Activated naive CD8-positive, alpha-beta T cell treated with anti-CD3 and anti-CD28 coated beads for 36 hours (primary cell): ENCODE results near the gene VAPA. TPM values are rescaled to one million over a fixed set of nuclear protein-coding genes. Genes with fewer than 3 reads are reported as not detected.

Source experiments
- DNase-seq: peaks from one replicate; pipeline ENCODE4 v3.0.0; 2021
- H3K27ac Mint-ChIP-seq: one replicate; pipeline ENCODE4 v1.8.0; 2022; ENCODE audit warnings: mild to moderate bottlenecking, moderate library complexity, mixed read lengths
- H3K27me3 Mint-ChIP-seq: one replicate; pipeline ENCODE4 v1.8.0; 2022; ENCODE audit warnings: mild to moderate bottlenecking, mixed read lengths
- H3K36me3 Mint-ChIP-seq: one replicate; pipeline ENCODE4 v1.8.0; 2021; ENCODE audit warnings: mild to moderate bottlenecking, mixed read lengths
- H3K4me1 Mint-ChIP-seq: one replicate; pipeline ENCODE4 v1.8.0; 2021; ENCODE audit warnings: mixed read lengths
- H3K4me3 Mint-ChIP-seq: one replicate; pipeline ENCODE4 v1.8.0; 2022; ENCODE audit warnings: mild to moderate bottlenecking, moderate library complexity, mixed read lengths
- H3K9me3 Mint-ChIP-seq: one replicate; pipeline ENCODE4 v1.8.0; 2022; ENCODE audit warnings: mixed read lengths
- total RNA-seq, 2 experiments: library from RNA; stranded (reverse); gene quantifications; one replicate each; pipeline ENCODE4 v1.2.3, GENCODE V29; 2021

The VAPA gene
- total RNA-seq, 2 experiments from 2014 or later = 157 to 172 TPM

DNA sequence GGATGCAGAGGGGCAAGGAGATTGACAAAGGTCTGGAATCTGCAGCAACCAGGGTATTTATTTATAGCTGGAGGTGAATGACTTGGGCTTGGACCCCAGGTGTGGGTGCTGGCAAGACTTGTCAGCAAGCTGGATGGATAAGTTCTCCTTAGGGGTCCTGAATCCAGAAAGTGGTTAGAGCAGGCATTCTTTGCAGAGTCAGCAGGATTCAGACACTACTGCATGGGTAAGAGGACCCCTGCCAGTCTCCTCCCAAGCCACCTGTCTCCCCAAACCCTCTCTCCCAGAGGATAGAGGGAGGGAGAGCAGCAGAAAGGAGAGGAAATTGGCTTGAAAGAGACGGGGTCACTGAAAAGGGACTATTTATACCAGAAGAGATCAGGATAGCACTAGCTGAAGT, 89.5 kb downstream of the VAPA start:
- DNase-seq = no peak
- Mint-ChIP-seq H3K27me3 (peaks cover 4% of the 10 kb centered on the region), H3K9me3 (peaks cover 10% of the 10 kb centered on the region), H3K4me3 (no peak overlapping the region), H3K27ac (no peak overlapping the region), H3K36me3 (peaks cover 3% of the 10 kb centered on the region), H3K4me1 (no peaks in the 10 kb centered on the region)

DNA sequence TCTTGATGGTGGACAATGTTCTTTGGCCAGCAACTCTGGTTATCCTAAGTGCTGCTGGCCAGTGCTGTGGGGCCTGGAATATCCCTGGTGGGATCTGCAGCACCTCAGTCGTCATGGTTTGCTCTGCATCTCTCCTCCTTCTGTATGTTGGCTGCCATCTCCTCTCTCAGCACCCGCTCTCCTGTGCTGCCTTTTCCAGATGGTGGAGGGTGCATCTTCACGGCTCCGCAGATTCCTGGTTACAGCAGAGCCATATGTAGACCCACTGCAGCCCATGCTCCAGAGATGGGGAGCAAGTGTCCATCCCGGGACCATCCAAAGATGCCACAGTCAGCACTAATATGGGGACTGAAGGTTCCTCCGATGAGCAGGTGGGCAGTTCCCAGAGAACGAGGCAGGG, 90.0 kb downstream of the VAPA start:
- H3K27ac Mint-ChIP-seq = no peak overlapping the region
- no peaks in the 10 kb centered on the region for H3K4me1 Mint-ChIP-seq
- DNase-seq = no peak
- peaks cover 3% of the 10 kb centered on the region for H3K36me3 Mint-ChIP-seq
- H3K4me3 Mint-ChIP-seq = no peak overlapping the region
- peaks cover 3% of the 10 kb centered on the region for H3K27me3 Mint-ChIP-seq
- peaks cover 9% of the 10 kb centered on the region for H3K9me3 Mint-ChIP-seq

DNA sequence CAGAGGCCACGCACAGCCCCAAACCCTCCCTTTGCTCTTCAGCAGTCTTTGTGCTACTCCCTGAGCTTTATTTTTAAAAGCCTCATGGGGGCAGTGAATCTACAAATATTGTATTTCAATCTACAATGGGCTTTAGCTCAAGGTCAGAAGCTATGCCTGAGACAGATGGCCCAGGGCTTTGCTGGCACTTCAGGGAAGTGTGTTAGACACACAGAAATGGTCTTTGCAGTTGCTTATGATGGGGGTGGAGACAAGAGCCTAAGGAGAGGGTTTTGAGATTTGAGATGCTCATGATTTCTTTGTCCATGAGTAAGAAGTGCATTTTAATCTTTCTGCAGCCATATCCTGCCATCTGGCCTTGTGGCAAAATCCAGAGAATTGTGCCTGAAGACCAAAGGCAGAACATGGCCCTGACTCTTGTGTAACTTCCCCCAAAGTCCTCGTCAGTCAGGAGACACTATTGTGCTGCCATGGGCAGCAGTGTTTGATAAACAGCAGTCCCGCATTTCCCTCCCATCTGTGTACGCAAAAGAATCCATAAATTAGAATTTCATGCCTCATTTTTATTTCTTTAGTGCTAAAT, 92.6 kb downstream of the VAPA start:
- H3K27ac Mint-ChIP-seq = no peak overlapping the region
- H3K36me3 Mint-ChIP-seq = no peaks in the 10 kb centered on the region
- no peaks in the 10 kb centered on the region for H3K9me3 Mint-ChIP-seq
- no peaks in the 10 kb centered on the region for H3K4me1 Mint-ChIP-seq
- H3K4me3 Mint-ChIP-seq = no peak overlapping the region
- peaks cover 3% of the 10 kb centered on the region for H3K27me3 Mint-ChIP-seq
- no peak for DNase-seq

DNA sequence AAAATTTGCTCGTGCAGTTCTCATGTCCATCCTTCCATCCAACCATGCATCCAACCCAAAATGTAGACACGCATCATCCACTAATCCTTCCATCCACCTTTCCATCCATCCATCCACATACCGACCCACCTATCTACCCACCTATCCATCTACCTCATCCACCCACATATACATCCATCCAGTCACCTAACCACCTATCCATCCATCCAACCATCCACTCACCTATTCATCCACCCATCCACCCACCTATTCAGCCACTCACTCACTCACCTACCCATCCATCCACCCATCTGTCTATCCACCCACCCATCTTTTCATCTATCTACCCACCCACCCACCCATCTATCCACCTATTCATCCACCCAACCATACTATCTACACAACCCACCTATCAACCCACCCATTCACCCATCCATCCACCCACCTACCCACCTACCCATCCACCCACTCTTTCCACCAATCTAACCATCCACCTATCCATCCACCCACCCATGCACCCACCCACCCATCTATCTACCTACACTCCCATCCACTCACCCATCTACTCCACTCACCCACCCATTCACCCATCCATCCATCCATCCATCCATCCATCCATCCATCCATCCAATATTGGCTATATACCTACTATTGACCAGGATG, 94.3 kb downstream of the VAPA start:
- DNase-seq = no peak
- Mint-ChIP-seq H3K4me1 (no peaks in the 10 kb centered on the region), H3K27me3 (peaks cover 3% of the 10 kb centered on the region), H3K4me3 (no peak overlapping the region), H3K9me3 (no peaks in the 10 kb centered on the region), H3K36me3 (no peaks in the 10 kb centered on the region), H3K27ac (no peak overlapping the region)

Other genes starting within 250 kb of the VAPA start
- gene RAB31, start 205.7 kb upstream of the VAPA start, total RNA-seq = under 1 TPM; 0.70 to 0.78 TPM
- gene TXNDC2, start 28.0 kb upstream of the VAPA start, total RNA-seq = not detected